GM19240 (cell line): Measurements from ENCODE around the gene KHDC1.
"Not testable (repeated sequence)": the region's sequence is repeated elsewhere in the genome, so short reads cannot be mapped to it uniquely, and the experiment has no call there.

ENCODE experiments used
- DNase-seq: peaks from one replicate; pipeline ENCODE4 v3.0.0; 2011; ENCODE audit warnings: low spot score; ENCODE audit not compliant: insufficient read length

The KHDC1 gene

GRCh38 chr6:73262671-73263569 lies at the start of gene KHDC1:
TSS of gene KHDC1 (minus strand) at chr6:73263196. CDS start at chr6:73242517, 20,679 bp downstream.
- DNase-seq = peak; percentile 58

GRCh38 chr6:73310503-73310845 lies 47.5 kb upstream of the KHDC1 start:
- not testable (repeated sequence) for DNase-seq

GRCh38 chr6:73309785-73310502 lies 46.9 kb upstream of the KHDC1 start:
- DNase-seq = peak; percentile 79

- DNase-seq = no peak
Measured at GRCh38 chr6:73309535-73309784, 46.5 kb upstream of the KHDC1 start.

GRCh38 chr6:73308712-73309534 lies 45.9 kb upstream of the KHDC1 start:
- DNase-seq = no peak

- DNase-seq = not testable (repeated sequence)
Measured at GRCh38 chr6:73303773-73304172, 40.8 kb upstream of the KHDC1 start.

GRCh38 chr6:73302339-73302738 lies 39.3 kb upstream of the KHDC1 start:
- DNase-seq = no peak

- DNase-seq = no peak
Measured at GRCh38 chr6:73299151-73299971, 36.4 kb upstream of the KHDC1 start.

- no peak for DNase-seq
Measured at GRCh38 chr6:73293331-73293730, 30.3 kb upstream of the KHDC1 start.

GRCh38 chr6:73290435-73290834 lies 27.4 kb upstream of the KHDC1 start:
- DNase-seq = no peak

- no peak for DNase-seq
Measured at GRCh38 chr6:73286752-73287151, 23.8 kb upstream of the KHDC1 start.

- DNase-seq = no peak
Measured at GRCh38 chr6:73285674-73286283, 22.8 kb upstream of the KHDC1 start.

GRCh38 chr6:73282871-73283270 lies 19.9 kb upstream of the KHDC1 start:
- DNase-seq = no peak

- DNase-seq = not testable (repeated sequence)
Measured at GRCh38 chr6:73281684-73282083, 18.7 kb upstream of the KHDC1 start.

GRCh38 chr6:73269296-73269695 lies 6.3 kb upstream of the KHDC1 start:
- not testable (repeated sequence) for DNase-seq

- not testable (repeated sequence) for DNase-seq
Measured at GRCh38 chr6:73268896-73269295, 5.9 kb upstream of the KHDC1 start.

GRCh38 chr6:73264446-73264845 lies 1.4 kb upstream of the KHDC1 start:
- DNase-seq = no peak

GRCh38 chr6:73263570-73263909 lies 544 bp upstream of the KHDC1 start:
- DNase-seq = no peak

GRCh38 chr6:73258721-73259120 lies 4.3 kb downstream of the KHDC1 start:
- no peak for DNase-seq

- not testable (repeated sequence) for DNase-seq
Measured at GRCh38 chr6:73254323-73254722, 8.7 kb downstream of the KHDC1 start.

GRCh38 chr6:73252703-73253102 lies 10.3 kb downstream of the KHDC1 start:
- no peak for DNase-seq
